ENCODE results near the gene TNPO1.

DNA sequence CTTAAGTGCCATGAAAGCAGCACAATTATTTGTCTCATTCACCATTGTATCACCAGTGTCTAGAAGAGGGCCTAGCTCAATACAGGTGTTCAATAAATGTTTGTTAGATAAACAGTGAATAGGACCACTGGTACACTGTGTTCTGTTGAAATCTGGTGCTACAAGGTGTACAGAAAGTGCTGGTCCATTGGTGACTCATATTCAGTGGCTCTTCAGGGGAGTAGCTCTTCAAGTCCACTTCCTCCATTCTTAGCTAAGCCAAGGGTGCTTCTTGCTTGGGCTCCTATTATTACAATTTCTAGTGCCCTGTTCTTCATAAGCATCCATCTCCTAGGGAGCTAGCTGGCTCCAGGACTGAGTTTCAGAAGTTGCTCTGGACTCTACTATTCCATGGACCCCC is 133.0 kb downstream of the TNPO1 start:
- TF ChIP-seq, protein P1, sequence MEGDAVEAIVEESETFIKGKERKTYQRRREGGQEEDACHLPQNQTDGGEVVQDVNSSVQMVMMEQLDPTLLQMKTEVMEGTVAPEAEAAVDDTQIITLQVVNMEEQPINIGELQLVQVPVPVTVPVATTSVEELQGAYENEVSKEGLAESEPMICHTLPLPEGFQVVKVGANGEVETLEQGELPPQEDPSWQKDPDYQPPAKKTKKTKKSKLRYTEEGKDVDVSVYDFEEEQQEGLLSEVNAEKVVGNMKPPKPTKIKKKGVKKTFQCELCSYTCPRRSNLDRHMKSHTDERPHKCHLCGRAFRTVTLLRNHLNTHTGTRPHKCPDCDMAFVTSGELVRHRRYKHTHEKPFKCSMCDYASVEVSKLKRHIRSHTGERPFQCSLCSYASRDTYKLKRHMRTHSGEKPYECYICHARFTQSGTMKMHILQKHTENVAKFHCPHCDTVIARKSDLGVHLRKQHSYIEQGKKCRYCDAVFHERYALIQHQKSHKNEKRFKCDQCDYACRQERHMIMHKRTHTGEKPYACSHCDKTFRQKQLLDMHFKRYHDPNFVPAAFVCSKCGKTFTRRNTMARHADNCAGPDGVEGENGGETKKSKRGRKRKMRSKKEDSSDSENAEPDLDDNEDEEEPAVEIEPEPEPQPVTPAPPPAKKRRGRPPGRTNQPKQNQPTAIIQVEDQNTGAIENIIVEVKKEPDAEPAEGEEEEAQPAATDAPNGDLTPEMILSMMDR (tag by site-specific recombination; IDR thresholded peaks at IDR 0.05) = no peak
- TF ChIP-seq, protein P2, sequence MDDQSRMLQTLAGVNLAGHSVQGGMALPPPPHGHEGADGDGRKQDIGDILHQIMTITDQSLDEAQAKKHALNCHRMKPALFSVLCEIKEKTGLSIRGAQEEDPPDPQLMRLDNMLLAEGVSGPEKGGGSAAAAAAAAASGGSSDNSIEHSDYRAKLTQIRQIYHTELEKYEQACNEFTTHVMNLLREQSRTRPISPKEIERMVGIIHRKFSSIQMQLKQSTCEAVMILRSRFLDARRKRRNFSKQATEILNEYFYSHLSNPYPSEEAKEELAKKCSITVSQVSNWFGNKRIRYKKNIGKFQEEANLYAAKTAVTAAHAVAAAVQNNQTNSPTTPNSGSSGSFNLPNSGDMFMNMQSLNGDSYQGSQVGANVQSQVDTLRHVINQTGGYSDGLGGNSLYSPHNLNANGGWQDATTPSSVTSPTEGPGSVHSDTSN (CRISPR knock-in tag; IDR thresholded peaks at IDR 0.05) = no peak
- TF ChIP-seq ZNF501 (tag by site-specific recombination; IDR thresholded peaks at IDR 0.05) = no peak
- no peak for TF ChIP-seq ZNF184 (tag by site-specific recombination; IDR thresholded peaks at IDR 0.05)
- no peak for TF ChIP-seq ZNF558 (tag by site-specific recombination; IDR thresholded peaks at IDR 0.05)
- TF ChIP-seq YY1 (tag by site-specific recombination; IDR thresholded peaks at IDR 0.05) = no peak
- TF ChIP-seq, protein P3, sequence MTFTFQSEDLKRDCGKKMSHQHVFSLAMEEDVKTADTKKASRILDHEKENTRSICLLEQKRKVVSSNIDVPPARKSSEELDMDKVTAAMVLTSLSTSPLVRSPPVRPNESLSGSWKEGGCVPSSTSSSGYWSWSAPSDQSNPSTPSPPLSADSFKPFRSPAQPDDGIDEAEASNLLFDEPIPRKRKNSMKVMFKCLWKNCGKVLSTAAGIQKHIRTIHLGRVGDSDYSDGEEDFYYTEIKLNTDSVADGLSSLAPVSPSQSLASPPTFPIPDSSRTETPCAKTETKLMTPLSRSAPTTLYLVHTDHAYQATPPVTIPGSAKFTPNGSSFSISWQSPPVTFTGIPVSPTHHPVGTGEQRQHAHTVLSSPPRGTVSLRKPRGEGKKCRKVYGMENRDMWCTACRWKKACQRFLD (tag by site-specific recombination; IDR thresholded peaks at IDR 0.05) = no peak
- TF ChIP-seq ZNF555 (tag by site-specific recombination; conservative IDR thresholded peaks at IDR 0.05) = no peak
- no peak for TF ChIP-seq ZNF354C (tag by site-specific recombination; IDR thresholded peaks at IDR 0.05; ENCODE audit: borderline replicate concordance, low read depth)
- TF ChIP-seq REPIN1 (tag by site-specific recombination; IDR thresholded peaks at IDR 0.05; ENCODE audit: low read depth) = no peak
- no peak for TF ChIP-seq ZNF274 (IDR thresholded peaks at IDR 0.05; ENCODE audit: low read length)
- TF ChIP-seq ZNF274 (tag by site-specific recombination; IDR thresholded peaks at IDR 0.05; ENCODE audit: borderline replicate concordance) = no peak
